HL-60 (cell line): Measurements from ENCODE around the gene PSMC6.
"Not testable (repeated sequence)": the region's sequence is repeated elsewhere in the genome, so short reads cannot be mapped to it uniquely, and the experiment has no call there.

Source experiments
- DNase-seq, 2 experiments: peaks; one replicate each; pipeline ENCODE4 v3.0.0-alpha.2; 2010 to 2020; ENCODE audit warnings: low read depth in 1 of 2, low spot score in 1 of 2
- H3K27ac ChIP-seq: fragments of 250-450 bp; sonication (Bioruptor Pico); replicated peaks from 2 replicates; pipeline ENCODE4 v1.5.1; 2020; ENCODE audit warnings: mild to moderate bottlenecking, moderate library complexity
- H3K27me3 ChIP-seq: fragments of 250-450 bp; sonication (Bioruptor Pico); 2 replicates; pipeline ENCODE4 v1.5.1; 2021; ENCODE audit warnings: mild to moderate bottlenecking, moderate library complexity; ENCODE audit not compliant: insufficient read depth, poor library complexity, severe bottlenecking
- H3K4me3 ChIP-seq: replicated peaks from 2 replicates; pipeline ENCODE4 v1.5.1; 2011; ENCODE audit warnings: mild to moderate bottlenecking, control low read depth, low read length; ENCODE audit not compliant: insufficient read depth
- GABPA ChIP-seq: IDR thresholded peaks from 2 replicates; pipeline ENCODE4 v1.6.1; 2012; ENCODE audit warnings: low read depth
- POLR2AphosphoS5 ChIP-seq: IDR thresholded peaks from 2 replicates; pipeline ENCODE4 v1.6.1; 2012; ENCODE audit warnings: low read depth
- SPI1 ChIP-seq: IDR thresholded peaks from 2 replicates; pipeline ENCODE4 v1.6.1; 2012; ENCODE audit warnings: low read depth, mild to moderate bottlenecking, borderline replicate concordance
- TF ChIP-seq, protein P1 (sequence below): IDR thresholded peaks from one replicate; pipeline ENCODE4 v1.5.1; 2011; ENCODE audit warnings: low read length, control low read depth, inconsistent platforms; ENCODE audit not compliant: insufficient read depth
- TF ChIP-seq, protein P2 (sequence below): IDR thresholded peaks from 2 replicates; pipeline ENCODE4 v1.6.1; 2012; ENCODE audit warnings: low read depth; ENCODE audit not compliant: insufficient replicate concordance

The PSMC6 gene

GRCh38 chr14:52723514-52724359 lies 16.7 kb downstream of the PSMC6 start:
- TF ChIP-seq POLR2AphosphoS5 (no peak), SPI1 (no peak), GABPA (no peak)
- TF ChIP-seq, protein P1, sequence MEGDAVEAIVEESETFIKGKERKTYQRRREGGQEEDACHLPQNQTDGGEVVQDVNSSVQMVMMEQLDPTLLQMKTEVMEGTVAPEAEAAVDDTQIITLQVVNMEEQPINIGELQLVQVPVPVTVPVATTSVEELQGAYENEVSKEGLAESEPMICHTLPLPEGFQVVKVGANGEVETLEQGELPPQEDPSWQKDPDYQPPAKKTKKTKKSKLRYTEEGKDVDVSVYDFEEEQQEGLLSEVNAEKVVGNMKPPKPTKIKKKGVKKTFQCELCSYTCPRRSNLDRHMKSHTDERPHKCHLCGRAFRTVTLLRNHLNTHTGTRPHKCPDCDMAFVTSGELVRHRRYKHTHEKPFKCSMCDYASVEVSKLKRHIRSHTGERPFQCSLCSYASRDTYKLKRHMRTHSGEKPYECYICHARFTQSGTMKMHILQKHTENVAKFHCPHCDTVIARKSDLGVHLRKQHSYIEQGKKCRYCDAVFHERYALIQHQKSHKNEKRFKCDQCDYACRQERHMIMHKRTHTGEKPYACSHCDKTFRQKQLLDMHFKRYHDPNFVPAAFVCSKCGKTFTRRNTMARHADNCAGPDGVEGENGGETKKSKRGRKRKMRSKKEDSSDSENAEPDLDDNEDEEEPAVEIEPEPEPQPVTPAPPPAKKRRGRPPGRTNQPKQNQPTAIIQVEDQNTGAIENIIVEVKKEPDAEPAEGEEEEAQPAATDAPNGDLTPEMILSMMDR, result no peak
- TF ChIP-seq, protein P2, sequence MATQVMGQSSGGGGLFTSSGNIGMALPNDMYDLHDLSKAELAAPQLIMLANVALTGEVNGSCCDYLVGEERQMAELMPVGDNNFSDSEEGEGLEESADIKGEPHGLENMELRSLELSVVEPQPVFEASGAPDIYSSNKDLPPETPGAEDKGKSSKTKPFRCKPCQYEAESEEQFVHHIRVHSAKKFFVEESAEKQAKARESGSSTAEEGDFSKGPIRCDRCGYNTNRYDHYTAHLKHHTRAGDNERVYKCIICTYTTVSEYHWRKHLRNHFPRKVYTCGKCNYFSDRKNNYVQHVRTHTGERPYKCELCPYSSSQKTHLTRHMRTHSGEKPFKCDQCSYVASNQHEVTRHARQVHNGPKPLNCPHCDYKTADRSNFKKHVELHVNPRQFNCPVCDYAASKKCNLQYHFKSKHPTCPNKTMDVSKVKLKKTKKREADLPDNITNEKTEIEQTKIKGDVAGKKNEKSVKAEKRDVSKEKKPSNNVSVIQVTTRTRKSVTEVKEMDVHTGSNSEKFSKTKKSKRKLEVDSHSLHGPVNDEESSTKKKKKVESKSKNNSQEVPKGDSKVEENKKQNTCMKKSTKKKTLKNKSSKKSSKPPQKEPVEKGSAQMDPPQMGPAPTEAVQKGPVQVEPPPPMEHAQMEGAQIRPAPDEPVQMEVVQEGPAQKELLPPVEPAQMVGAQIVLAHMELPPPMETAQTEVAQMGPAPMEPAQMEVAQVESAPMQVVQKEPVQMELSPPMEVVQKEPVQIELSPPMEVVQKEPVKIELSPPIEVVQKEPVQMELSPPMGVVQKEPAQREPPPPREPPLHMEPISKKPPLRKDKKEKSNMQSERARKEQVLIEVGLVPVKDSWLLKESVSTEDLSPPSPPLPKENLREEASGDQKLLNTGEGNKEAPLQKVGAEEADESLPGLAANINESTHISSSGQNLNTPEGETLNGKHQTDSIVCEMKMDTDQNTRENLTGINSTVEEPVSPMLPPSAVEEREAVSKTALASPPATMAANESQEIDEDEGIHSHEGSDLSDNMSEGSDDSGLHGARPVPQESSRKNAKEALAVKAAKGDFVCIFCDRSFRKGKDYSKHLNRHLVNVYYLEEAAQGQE, result no peak
- H3K4me3 ChIP-seq, result no peak overlapping the region
- no peaks in the 10 kb centered on the region for H3K27me3 ChIP-seq
- no peak overlapping the region for H3K27ac ChIP-seq
- no peak for DNase-seq

GRCh38 chr14:52724360-52724644 lies 17.3 kb downstream of the PSMC6 start:
- TF ChIP-seq GABPA, result no peak
- TF ChIP-seq, protein P2, result no peak
- no peak for TF ChIP-seq POLR2AphosphoS5
- TF ChIP-seq SPI1, result no peak
- TF ChIP-seq, protein P1, result no peak

GRCh38 chr14:52727509-52727908 lies 20.5 kb downstream of the PSMC6 start:
- H3K27ac ChIP-seq, H3K27me3 ChIP-seq, H3K4me3 ChIP-seq, DNase-seq: not testable (repeated sequence)

More at GRCh38 chr14:52724360-52724644, 17.3 kb downstream of the PSMC6 start:
- Histone ChIP-seq H3K27me3 (no peaks in the 10 kb centered on the region), H3K4me3 (no peak overlapping the region), H3K27ac (no peak overlapping the region)
- no peak for DNase-seq

GRCh38 chr14:52729035-52729434 lies 22.0 kb downstream of the PSMC6 start:
- H3K4me3 ChIP-seq, H3K27me3 ChIP-seq, H3K27ac ChIP-seq: not testable (repeated sequence)

GRCh38 chr14:52729585-52729924 lies 22.6 kb downstream of the PSMC6 start:
- peak overlapping the region; percentile 21 for H3K4me3 ChIP-seq
- TF ChIP-seq SPI1 (no peak), GABPA (no peak), POLR2AphosphoS5 (no peak)
- TF ChIP-seq, protein P2, result no peak
- TF ChIP-seq, protein P1, result no peak

More at GRCh38 chr14:52729035-52729434, 22.0 kb downstream of the PSMC6 start:
- not testable (repeated sequence) for DNase-seq

More at GRCh38 chr14:52729585-52729924, 22.6 kb downstream of the PSMC6 start:
- H3K27ac ChIP-seq, result no peak overlapping the region
- DNase-seq, result no peak
- no peaks in the 10 kb centered on the region for H3K27me3 ChIP-seq
